HG02759 (cell line): Measurements from ENCODE around the gene NCCRP1.

Source experiments
- ATAC-seq: cut with Tn5 transposase; IDR thresholded peaks from one replicate; pipeline ENCODE4 v1.9.1; 2021; ENCODE audit warnings: mild to moderate bottlenecking, moderate library complexity; ENCODE audit not compliant: unreplicated experiment

NCCRP1 gene

GRCh38 chr19:39178296-39179006, 18.3 kb upstream of the NCCRP1 start:
- ATAC-seq: no peak

- no peak for ATAC-seq
These were observed 17.0 kb upstream of the NCCRP1 start for GRCh38 chr19:39179754-39180153.

- no peak for ATAC-seq
These were observed 16.0 kb upstream of the NCCRP1 start for GRCh38 chr19:39180749-39181148.

GRCh38 chr19:39181500-39182173, 15.1 kb upstream of the NCCRP1 start:
- ATAC-seq: no peak

- ATAC-seq: no peak
These were observed 14.6 kb upstream of the NCCRP1 start for GRCh38 chr19:39182174-39182505.

GRCh38 chr19:39183104-39183503, 13.7 kb upstream of the NCCRP1 start:
- ATAC-seq: no peak

GRCh38 chr19:39186391-39186790, 10.4 kb upstream of the NCCRP1 start:
- no peak for ATAC-seq

- no peak for ATAC-seq
These were observed 9.2 kb upstream of the NCCRP1 start for GRCh38 chr19:39187552-39187943.

GRCh38 chr19:39188960-39189359, 7.8 kb upstream of the NCCRP1 start:
- ATAC-seq: no peak

- ATAC-seq: no peak
These were observed 6.0 kb upstream of the NCCRP1 start for GRCh38 chr19:39190768-39191167.

GRCh38 chr19:39192846-39193245, 3.9 kb upstream of the NCCRP1 start:
- no peak for ATAC-seq

- no peak for ATAC-seq
These were observed 3.0 kb upstream of the NCCRP1 start for GRCh38 chr19:39193803-39194202.

- no peak for ATAC-seq
These were observed 1.8 kb upstream of the NCCRP1 start for GRCh38 chr19:39194832-39195542.

- ATAC-seq: no peak
These were observed 1.0 kb upstream of the NCCRP1 start for GRCh38 chr19:39195755-39196154.

- ATAC-seq: no peak
These were observed 444 bp upstream of the NCCRP1 start for GRCh38 chr19:39196320-39196719.

- ATAC-seq: no peak
These were observed 1.0 kb downstream of the NCCRP1 start for GRCh38 chr19:39197808-39198207.

GRCh38 chr19:39199025-39199424, 2.3 kb downstream of the NCCRP1 start:
- no peak for ATAC-seq

- no peak for ATAC-seq
These were observed 3.5 kb downstream of the NCCRP1 start for GRCh38 chr19:39200066-39200802.

GRCh38 chr19:39200803-39201115, 4.0 kb downstream of the NCCRP1 start:
- ATAC-seq: no peak

- ATAC-seq: no peak
These were observed 6.2 kb downstream of the NCCRP1 start for GRCh38 chr19:39202998-39203355.
